Measurements from ENCODE around the gene S100A4. TPM values are rescaled to one million over a fixed set of nuclear protein-coding genes. Genes with fewer than 3 reads are reported as not detected.
"Not testable (repeated sequence)": the region's sequence is repeated elsewhere in the genome, so short reads cannot be mapped to it uniquely, and the experiment has no call there.

The S100A4 gene
- total RNA-seq, 6 experiments from 2014 or later = 7.6 to 21.6 (median 14.0) TPM

DNA sequence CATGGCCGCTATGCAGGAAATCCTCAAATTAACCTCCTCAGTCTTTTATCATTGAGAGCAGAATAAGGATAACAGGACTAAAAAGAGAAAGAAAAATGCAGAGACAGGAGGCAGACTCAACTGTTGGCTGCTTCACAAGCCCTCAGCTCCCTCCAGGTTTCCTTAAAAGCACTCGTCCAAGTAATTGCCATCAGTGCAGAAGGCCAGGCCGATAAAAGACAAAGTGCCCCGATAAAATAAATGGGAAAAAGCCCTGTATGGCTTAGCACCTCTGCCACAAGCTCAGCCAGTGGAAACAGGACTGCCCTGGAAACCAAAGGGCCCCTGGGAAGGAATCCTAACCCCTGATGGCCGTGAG is 17.9 kb downstream of the S100A4 start:
- DNase-seq = no peak
- WGBS (ENCODE audit: insufficient coverage, low coverage, low lambda C conversion rate, missing lambda C conversion rate) = 77% methylated on average over 5 of the region's 5 CpGs
- intact Hi-C loops (cut with DNase I) = no loop called here

DNA sequence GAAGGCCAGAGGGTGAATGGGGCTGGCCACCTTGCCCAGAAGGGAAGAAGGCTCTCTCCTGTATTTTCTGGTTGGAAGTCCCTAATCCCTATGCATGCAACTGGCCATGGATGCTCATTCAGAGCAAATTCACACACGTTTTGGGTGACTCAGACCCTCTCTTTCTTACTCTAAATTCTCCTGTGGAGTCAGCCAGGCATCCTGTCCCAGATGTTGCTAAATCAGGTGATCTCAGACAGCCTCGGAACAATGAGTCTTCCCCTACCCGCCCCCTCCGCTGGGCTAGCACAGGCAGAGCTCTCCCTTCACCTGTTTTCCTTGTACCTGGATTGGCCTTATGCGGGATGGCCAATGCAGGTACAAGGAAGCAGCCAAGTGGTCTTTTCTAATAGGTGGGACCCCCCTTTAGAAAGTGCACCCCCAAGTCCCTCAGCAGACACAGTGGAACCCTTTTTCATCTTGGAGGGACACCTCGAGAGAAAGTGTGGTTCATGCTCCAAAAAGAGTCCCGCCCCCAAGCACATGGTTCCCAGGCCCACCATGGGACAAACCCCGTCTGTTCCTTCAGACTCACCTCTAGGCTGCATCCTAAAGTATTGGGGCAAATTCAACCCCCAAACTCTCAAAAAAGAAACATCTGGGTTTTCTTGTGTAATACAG is 18.5 kb downstream of the S100A4 start:
- H3K27ac ChIP-seq = no peak overlapping the region
- no peaks in the 10 kb centered on the region for H3K36me3 ChIP-seq
- peaks cover 0 to 7% of the 10 kb centered on the region in 2 donors for H3K27me3 ChIP-seq
- ATAC-seq (no peak), DNase-seq (no peak)
- no peaks in the 10 kb centered on the region for H3K4me1 ChIP-seq
- 86% methylated on average over 5 of the region's 8 CpGs for WGBS (ENCODE audit: insufficient coverage, low coverage, low lambda C conversion rate, missing lambda C conversion rate)
- no peaks in the 10 kb centered on the region for H3K9me3 ChIP-seq
- intact Hi-C loops (cut with DNase I) = no loop called here
- H3K4me3 ChIP-seq = no peak overlapping the region
- TF ChIP-seq POLR2A (IDR thresholded peaks at IDR 0.05) = no peak
- TF ChIP-seq, protein P1, sequence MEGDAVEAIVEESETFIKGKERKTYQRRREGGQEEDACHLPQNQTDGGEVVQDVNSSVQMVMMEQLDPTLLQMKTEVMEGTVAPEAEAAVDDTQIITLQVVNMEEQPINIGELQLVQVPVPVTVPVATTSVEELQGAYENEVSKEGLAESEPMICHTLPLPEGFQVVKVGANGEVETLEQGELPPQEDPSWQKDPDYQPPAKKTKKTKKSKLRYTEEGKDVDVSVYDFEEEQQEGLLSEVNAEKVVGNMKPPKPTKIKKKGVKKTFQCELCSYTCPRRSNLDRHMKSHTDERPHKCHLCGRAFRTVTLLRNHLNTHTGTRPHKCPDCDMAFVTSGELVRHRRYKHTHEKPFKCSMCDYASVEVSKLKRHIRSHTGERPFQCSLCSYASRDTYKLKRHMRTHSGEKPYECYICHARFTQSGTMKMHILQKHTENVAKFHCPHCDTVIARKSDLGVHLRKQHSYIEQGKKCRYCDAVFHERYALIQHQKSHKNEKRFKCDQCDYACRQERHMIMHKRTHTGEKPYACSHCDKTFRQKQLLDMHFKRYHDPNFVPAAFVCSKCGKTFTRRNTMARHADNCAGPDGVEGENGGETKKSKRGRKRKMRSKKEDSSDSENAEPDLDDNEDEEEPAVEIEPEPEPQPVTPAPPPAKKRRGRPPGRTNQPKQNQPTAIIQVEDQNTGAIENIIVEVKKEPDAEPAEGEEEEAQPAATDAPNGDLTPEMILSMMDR (IDR thresholded peaks at IDR 0.05) = no peak

More for the DNA sequence above, 17.9 kb downstream of the S100A4 start:
- Histone ChIP-seq H3K36me3 (no peaks in the 10 kb centered on the region), H3K27ac (no peak overlapping the region), H3K9me3 (no peaks in the 10 kb centered on the region), H3K4me1 (no peaks in the 10 kb centered on the region), H3K27me3 (peaks cover 0 to 7% of the 10 kb centered on the region in 2 donors), H3K4me3 (no peak overlapping the region)
- no peak for ATAC-seq
- TF ChIP-seq, protein P1 (IDR thresholded peaks at IDR 0.05) = no peak
- TF ChIP-seq POLR2A (IDR thresholded peaks at IDR 0.05) = no peak

DNA sequence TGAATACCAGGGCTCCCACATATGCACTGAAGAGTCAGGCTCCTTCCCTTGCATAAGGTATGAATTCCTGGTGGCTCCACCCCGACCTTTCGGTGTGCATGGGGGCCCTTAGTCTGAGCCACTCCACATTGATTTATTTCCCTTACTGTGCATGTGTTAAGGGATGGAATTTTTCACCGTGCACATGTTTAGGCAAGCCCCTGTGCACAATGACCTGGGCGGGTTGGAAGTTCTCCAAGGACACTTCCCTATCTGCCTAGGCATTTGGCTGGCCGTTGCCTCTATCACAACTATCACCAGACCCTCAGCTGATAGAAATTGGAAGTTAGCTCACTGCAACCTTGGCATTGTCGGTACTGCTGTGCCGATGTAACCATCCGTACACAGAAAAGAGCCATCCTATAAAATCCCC is 19.5 kb downstream of the S100A4 start:
- no peak for TF ChIP-seq POLR2A (IDR thresholded peaks at IDR 0.05)
- TF ChIP-seq, protein P1 (IDR thresholded peaks at IDR 0.05) = no peak
- no peak overlapping the region for H3K27ac ChIP-seq
- no peaks in the 10 kb centered on the region for H3K4me1 ChIP-seq
- intact Hi-C loops (cut with DNase I) = no loop called here
- H3K36me3 ChIP-seq = no peaks in the 10 kb centered on the region
- no peaks in the 10 kb centered on the region for H3K27me3 ChIP-seq
- no peak for DNase-seq
- peak in 2 of 4 donors; percentile 26 to 44 for ATAC-seq
- no peak overlapping the region for H3K4me3 ChIP-seq
- H3K9me3 ChIP-seq = no peaks in the 10 kb centered on the region
- WGBS (ENCODE audit: insufficient coverage, low coverage, low lambda C conversion rate, missing lambda C conversion rate) = 54% methylated on average over 5 of the region's 8 CpGs

DNA sequence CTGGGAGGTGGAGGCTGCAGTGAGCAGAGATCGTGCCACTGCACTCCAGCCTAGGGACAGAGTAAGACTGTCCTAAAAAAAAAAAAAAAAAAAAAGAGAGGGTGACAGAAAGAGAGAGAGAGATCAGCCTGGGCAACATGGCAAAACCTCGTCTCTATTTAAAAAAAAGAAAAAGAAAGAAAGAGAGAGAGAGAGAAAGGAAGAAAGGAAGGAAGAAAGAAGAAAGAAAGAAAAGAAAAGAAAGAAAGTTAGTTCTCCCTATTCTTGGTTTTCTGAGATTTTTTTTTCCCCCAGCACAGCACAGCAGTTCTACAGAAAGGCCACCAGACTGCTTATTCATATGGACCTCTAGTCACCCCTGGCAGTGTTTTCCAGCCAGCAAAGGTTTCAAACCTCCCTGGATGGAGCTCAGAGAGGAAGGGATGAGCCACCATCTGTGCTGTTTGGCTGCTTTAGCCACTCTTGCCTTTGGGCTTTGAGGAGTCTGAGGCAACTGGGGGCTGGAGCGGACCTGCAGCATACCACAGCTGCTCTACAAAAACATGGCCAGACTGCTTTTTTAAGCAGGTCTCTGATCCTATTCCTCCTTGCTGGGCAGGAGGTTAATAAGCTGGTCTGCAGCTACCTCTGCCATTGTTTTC is 20.4 kb downstream of the S100A4 start:
- no peak for DNase-seq
- 8% methylated on average over 2 of the region's 3 CpGs for WGBS (ENCODE audit: insufficient coverage, low coverage, low lambda C conversion rate, missing lambda C conversion rate)
- Histone ChIP-seq H3K36me3 (no peaks in the 10 kb centered on the region), H3K9me3 (no peaks in the 10 kb centered on the region), H3K27me3 (no peaks in the 10 kb centered on the region), H3K4me3 (no peak overlapping the region), H3K27ac (no peak overlapping the region), H3K4me1 (no peaks in the 10 kb centered on the region)
- TF ChIP-seq, protein P1 (IDR thresholded peaks at IDR 0.05) = no peak
- no peak for TF ChIP-seq POLR2A (IDR thresholded peaks at IDR 0.05)
- ATAC-seq = no peak
- intact Hi-C loops (cut with DNase I) = no loop called here

DNA sequence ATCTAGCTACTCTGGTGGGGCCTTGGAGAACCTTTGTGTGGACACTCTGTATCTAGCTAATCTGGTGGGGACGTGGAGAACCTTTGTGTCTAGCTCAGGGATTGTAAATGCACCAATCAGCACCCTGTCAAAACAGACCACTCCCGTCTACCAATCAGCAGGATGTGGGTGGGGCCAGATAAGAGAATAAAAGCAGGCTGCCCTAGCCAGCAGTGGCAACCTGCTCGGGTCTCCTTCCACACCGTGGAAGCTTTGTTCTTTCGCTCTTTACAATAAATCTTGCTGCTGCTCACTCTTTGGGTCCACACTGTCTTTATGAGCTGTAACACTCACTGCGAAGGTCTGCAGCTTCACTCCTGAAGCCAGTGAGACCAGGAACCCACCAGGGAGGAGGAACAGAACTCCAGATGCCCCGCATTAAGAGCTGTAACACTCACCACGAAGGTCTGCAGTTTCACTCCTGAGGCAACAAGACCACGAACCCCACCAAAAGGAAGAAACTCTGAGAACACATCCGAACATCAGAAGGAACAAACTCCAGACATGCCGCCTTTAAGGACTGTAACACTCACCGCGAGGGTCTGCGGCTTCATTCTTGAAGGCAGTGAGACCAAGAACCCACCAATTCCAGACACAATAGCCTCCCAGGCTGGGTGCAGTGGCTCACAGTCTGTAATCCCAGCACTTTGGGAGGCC is 23.1 kb downstream of the S100A4 start:
- 76% methylated on average over 12 of the region's 14 CpGs for WGBS (ENCODE audit: insufficient coverage, low coverage, low lambda C conversion rate, missing lambda C conversion rate)
- H3K4me3 ChIP-seq; DNase-seq; H3K36me3 ChIP-seq; H3K9me3 ChIP-seq; H3K4me1 ChIP-seq; intact Hi-C loops (cut with DNase I); ATAC-seq; H3K27ac ChIP-seq; H3K27me3 ChIP-seq: not testable (repeated sequence)

DNA sequence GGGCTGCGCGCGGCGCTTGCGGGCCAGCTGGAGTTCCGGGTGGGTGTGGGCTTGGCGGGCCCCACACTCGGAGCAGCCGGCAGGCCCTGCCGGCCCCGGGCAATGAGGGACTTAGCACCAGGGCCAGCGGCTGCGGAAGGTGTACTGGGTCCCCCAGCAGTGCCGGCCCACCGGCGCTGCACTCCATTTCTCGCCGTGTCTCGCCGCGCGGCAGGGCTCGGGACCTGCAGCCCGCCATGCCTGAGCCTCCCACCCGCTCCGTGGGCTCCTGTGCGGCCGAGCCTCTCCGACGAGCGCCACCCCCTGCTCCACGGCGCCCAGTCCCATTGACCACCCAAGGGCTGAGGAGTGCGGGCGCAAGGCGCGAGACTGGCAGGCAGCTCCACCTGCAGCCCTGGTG is 23.8 kb downstream of the S100A4 start:
- DNase-seq; H3K9me3 ChIP-seq; H3K4me1 ChIP-seq; H3K27ac ChIP-seq; H3K27me3 ChIP-seq; ATAC-seq; H3K4me3 ChIP-seq; intact Hi-C loops (cut with DNase I); H3K36me3 ChIP-seq: not testable (repeated sequence)
- WGBS (ENCODE audit: insufficient coverage, low coverage, low lambda C conversion rate, missing lambda C conversion rate) = 96% methylated on average over 10 of the region's 37 CpGs
